ENCODE data around the gene MCTP1.

The MCTP1 gene

GRCh38 chr5:95045181-95045965 lies 239.5 kb downstream of the MCTP1 start:
- TF ChIP-seq ARNT (IDR thresholded peaks at IDR 0.05) (no peak), L3MBTL2 (conservative IDR thresholded peaks at IDR 0.05) (no peak), ELF4 (IDR thresholded peaks at IDR 0.05) (no peak), TARDBP (IDR thresholded peaks at IDR 0.05) (no peak), BHLHE40 (IDR thresholded peaks at IDR 0.05; ENCODE audit: borderline replicate concordance) (no peak), CTBP1 (IDR thresholded peaks at IDR 0.05; ENCODE audit: borderline replicate concordance) (no peak)
- no peak for DNase-seq (ENCODE audit: extremely low spot score)
- ChIA-PET POLR2A (no interaction called here), CTCF (no interaction called here)

- TF ChIP-seq BHLHE40 (IDR thresholded peaks at IDR 0.05; ENCODE audit: borderline replicate concordance): no peak
- no peak for TF ChIP-seq PKNOX1 (IDR thresholded peaks at IDR 0.05)
- no peak for TF ChIP-seq CTBP1 (IDR thresholded peaks at IDR 0.05; ENCODE audit: borderline replicate concordance)
- no peak for TF ChIP-seq NFRKB (IDR thresholded peaks at IDR 0.05)
- TF ChIP-seq ARNT (IDR thresholded peaks at IDR 0.05): no peak
- ChIA-PET CTCF (no interaction called here), POLR2A (no interaction called here)
- DNase-seq (ENCODE audit: extremely low spot score): no peak
Observed at GRCh38 chr5:95044096-95044495, 240.8 kb downstream of the MCTP1 start.

GRCh38 chr5:95043648-95044047 lies 241.2 kb downstream of the MCTP1 start:
- no peak for TF ChIP-seq FOXA1 (IDR thresholded peaks at IDR 0.05)
- ChIA-PET POLR2A (no interaction called here), CTCF (no interaction called here)
- DNase-seq (ENCODE audit: extremely low spot score): no peak

GRCh38 chr5:95043234-95043633 lies 241.7 kb downstream of the MCTP1 start:
- CTCF ChIA-PET: no interaction called here

GRCh38 chr5:95042037-95042436 lies 242.9 kb downstream of the MCTP1 start:
- TF ChIP-seq TARDBP (IDR thresholded peaks at IDR 0.05): no peak
- no peak for TF ChIP-seq HDGF (IDR thresholded peaks at IDR 0.05; ENCODE audit: borderline replicate concordance)
- no peak for TF ChIP-seq FOXM1 (IDR thresholded peaks at IDR 0.05; ENCODE audit: borderline replicate concordance)
- no peak for TF ChIP-seq ELF4 (IDR thresholded peaks at IDR 0.05)
- TF ChIP-seq CTBP1 (IDR thresholded peaks at IDR 0.05; ENCODE audit: borderline replicate concordance): no peak
- TF ChIP-seq PKNOX1 (IDR thresholded peaks at IDR 0.05): no peak
- no peak for TF ChIP-seq NFRKB (IDR thresholded peaks at IDR 0.05)
- no peak for TF ChIP-seq L3MBTL2 (conservative IDR thresholded peaks at IDR 0.05)
- no peak for TF ChIP-seq SUZ12 (IDR thresholded peaks at IDR 0.05)
- TF ChIP-seq FOXK2 (IDR thresholded peaks at IDR 0.05): no peak
- TF ChIP-seq ARNT (IDR thresholded peaks at IDR 0.05): no peak
- no peak for TF ChIP-seq LEF1 (IDR thresholded peaks at IDR 0.05; ENCODE audit: borderline replicate concordance)
- no peak for TF ChIP-seq ZNF384 (IDR thresholded peaks at IDR 0.05)
- TF ChIP-seq FOXA1 (IDR thresholded peaks at IDR 0.05): no peak
- TF ChIP-seq BHLHE40 (IDR thresholded peaks at IDR 0.05; ENCODE audit: borderline replicate concordance): no peak
- TF ChIP-seq SP1 (IDR thresholded peaks at IDR 0.05): no peak
- ChIA-PET CTCF (no interaction called here), POLR2A (interaction anchor here (1.1 kb wide), 1 partner anchor 11 kb away, joined by 3 read pairs; no protein-coding TSS in a partner anchor)
- DNase-seq (ENCODE audit: extremely low spot score): no peak

More at GRCh38 chr5:95043234-95043633, 241.7 kb downstream of the MCTP1 start:
- POLR2A ChIA-PET: no interaction called here
- DNase-seq (ENCODE audit: extremely low spot score): no peak
- TF ChIP-seq CTBP1 (IDR thresholded peaks at IDR 0.05; ENCODE audit: borderline replicate concordance) (no peak), NFRKB (IDR thresholded peaks at IDR 0.05) (no peak), TARDBP (IDR thresholded peaks at IDR 0.05) (no peak), HDGF (IDR thresholded peaks at IDR 0.05; ENCODE audit: borderline replicate concordance) (no peak), SUZ12 (IDR thresholded peaks at IDR 0.05) (no peak), FOXA1 (IDR thresholded peaks at IDR 0.05) (no peak), PKNOX1 (IDR thresholded peaks at IDR 0.05) (no peak), ELF4 (IDR thresholded peaks at IDR 0.05) (no peak), FOXM1 (IDR thresholded peaks at IDR 0.05; ENCODE audit: borderline replicate concordance) (no peak), BHLHE40 (IDR thresholded peaks at IDR 0.05; ENCODE audit: borderline replicate concordance) (no peak), LEF1 (IDR thresholded peaks at IDR 0.05; ENCODE audit: borderline replicate concordance) (no peak), FOXK2 (IDR thresholded peaks at IDR 0.05) (no peak), L3MBTL2 (conservative IDR thresholded peaks at IDR 0.05) (no peak), ZNF384 (IDR thresholded peaks at IDR 0.05) (no peak), SP1 (IDR thresholded peaks at IDR 0.05) (no peak)

GRCh38 chr5:95035891-95036685 lies 248.8 kb downstream of the MCTP1 start:
- CTCF ChIA-PET: no interaction called here
- TF ChIP-seq LEF1 (IDR thresholded peaks at IDR 0.05; ENCODE audit: borderline replicate concordance) (no peak), NFRKB (IDR thresholded peaks at IDR 0.05) (no peak), ARNT (IDR thresholded peaks at IDR 0.05) (no peak), SUZ12 (IDR thresholded peaks at IDR 0.05) (no peak), BHLHE40 (IDR thresholded peaks at IDR 0.05; ENCODE audit: borderline replicate concordance) (no peak), HDGF (IDR thresholded peaks at IDR 0.05; ENCODE audit: borderline replicate concordance) (no peak), FOXA1 (IDR thresholded peaks at IDR 0.05) (no peak), TARDBP (IDR thresholded peaks at IDR 0.05) (no peak), FOXK2 (IDR thresholded peaks at IDR 0.05) (no peak), ELF4 (IDR thresholded peaks at IDR 0.05) (no peak), CTBP1 (IDR thresholded peaks at IDR 0.05; ENCODE audit: borderline replicate concordance) (no peak), L3MBTL2 (conservative IDR thresholded peaks at IDR 0.05) (no peak), FOXM1 (IDR thresholded peaks at IDR 0.05; ENCODE audit: borderline replicate concordance) (no peak), ZNF384 (IDR thresholded peaks at IDR 0.05) (no peak), PKNOX1 (IDR thresholded peaks at IDR 0.05) (no peak), SP1 (IDR thresholded peaks at IDR 0.05) (no peak)
- no peak for DNase-seq (ENCODE audit: extremely low spot score)
- POLR2A ChIA-PET: no interaction called here
